Right cardiac atrium (tissue), 5 donors: ENCODE measurements around the gene CEP128. TPM values are rescaled to one million over a fixed set of nuclear protein-coding genes. Genes with fewer than 3 reads are reported as not detected.

Experiments
- ATAC-seq, 2 donors: fragments of 200-7000 bp; cut with Tn5 transposase; one replicate each; pipeline versions ENCODE4 v1.8.0 to v1.9.1; 2020; ENCODE audit warnings: moderate library complexity in 2 of 2, mild to moderate bottlenecking in 1 of 2
- DNase-seq, 3 donors: peaks; one replicate each; pipeline ENCODE4 v3.0.0-alpha.2; 2020
- H3K27ac ChIP-seq: one replicate; pipeline ENCODE4 v1.5.1; 2013; ENCODE audit warnings: mild to moderate bottlenecking, low read length, control low read depth, moderate library complexity
- H3K27me3 ChIP-seq: one replicate; pipeline ENCODE4 v1.6.1; 2013; ENCODE audit not compliant: control insufficient read depth, insufficient read depth
- H3K4me1 ChIP-seq: one replicate; pipeline ENCODE4 v1.6.1; 2013; ENCODE audit warnings: low read length; ENCODE audit not compliant: control insufficient read depth, insufficient read depth
- H3K4me3 ChIP-seq: one replicate; pipeline ENCODE4 v1.5.1; 2013; ENCODE audit warnings: low read length, control low read depth
- H3K9me3 ChIP-seq: one replicate; pipeline ENCODE4 v1.6.1; 2013; ENCODE audit warnings: low read length; ENCODE audit not compliant: control insufficient read depth
- WGBS: extraction: QIAGEN DNeasy Blood & Tissue Kit; methylation state at CpG from one replicate; pipeline ENCODE4 v1.1.7; 2013; 5-methylcytosine and 5-hydroxymethylcytosine counted together
- intact Hi-C, 4 donors: fragments of 100-400 bp; cut with DNase I; formaldehyde crosslinking; loops; one replicate each; pipeline versions ENCODE4 v1.11.0 to v1.14.0; 2022 to 2023
- polyA plus RNA-seq: library from polyadenylated mRNA; stranded (reverse); fragments of 200-250 nt; gene quantifications from one replicate; pipeline ENCODE4 v1.2.3, GENCODE V29; 2013
- total RNA-seq, 4 donors: library from RNA; stranded (reverse); fragmentation: NEBNext Ultra II Directional; extraction: Animal tissue kit (Norgen Biotek cat#: 25700); gene quantifications; one replicate each; pipeline ENCODE4 v1.2.1, GENCODE V29; 2021
- donor health status: healthy with polysubstance abuse.
- donor health status: DM: no; HTN: yes; CAD: no.
- donor health status: DM: no; HTN: no; CAD: no.
- donor health status: DM: no; HTN: yes; CAD: no; lungs with severe emphysema.
- donor health status: DM: yes; HTN: yes; CAD: no.

Gene CEP128
- total and polyA plus RNA-seq, 5 donors: 1.2 to 9.2 (median 5.6) TPM

- Histone ChIP-seq H3K4me3 (no peak overlapping the region), H3K9me3 (no peaks in the 10 kb centered on the region), H3K27me3 (no peaks in the 10 kb centered on the region), H3K4me1 (no peaks in the 10 kb centered on the region), H3K27ac (no peak overlapping the region)
- DNase-seq (no peak), ATAC-seq (no peak)
- intact Hi-C loops: no loop called here
- 82% methylated on average over 4 of the region's 4 CpGs for WGBS
Measured at GRCh38 chr14:80714474-80714873, 227.1 kb downstream of the CEP128 start.

- intact Hi-C loops: no loop called here
- Histone ChIP-seq H3K27ac (no peak overlapping the region), H3K27me3 (no peaks in the 10 kb centered on the region), H3K4me3 (no peak overlapping the region), H3K4me1 (no peaks in the 10 kb centered on the region), H3K9me3 (no peaks in the 10 kb centered on the region)
- no peak for ATAC-seq
- 95% methylated on average over 5 of the region's 5 CpGs for WGBS
- no peak for DNase-seq
Measured at GRCh38 chr14:80713076-80713850, 228.3 kb downstream of the CEP128 start.

DNA sequence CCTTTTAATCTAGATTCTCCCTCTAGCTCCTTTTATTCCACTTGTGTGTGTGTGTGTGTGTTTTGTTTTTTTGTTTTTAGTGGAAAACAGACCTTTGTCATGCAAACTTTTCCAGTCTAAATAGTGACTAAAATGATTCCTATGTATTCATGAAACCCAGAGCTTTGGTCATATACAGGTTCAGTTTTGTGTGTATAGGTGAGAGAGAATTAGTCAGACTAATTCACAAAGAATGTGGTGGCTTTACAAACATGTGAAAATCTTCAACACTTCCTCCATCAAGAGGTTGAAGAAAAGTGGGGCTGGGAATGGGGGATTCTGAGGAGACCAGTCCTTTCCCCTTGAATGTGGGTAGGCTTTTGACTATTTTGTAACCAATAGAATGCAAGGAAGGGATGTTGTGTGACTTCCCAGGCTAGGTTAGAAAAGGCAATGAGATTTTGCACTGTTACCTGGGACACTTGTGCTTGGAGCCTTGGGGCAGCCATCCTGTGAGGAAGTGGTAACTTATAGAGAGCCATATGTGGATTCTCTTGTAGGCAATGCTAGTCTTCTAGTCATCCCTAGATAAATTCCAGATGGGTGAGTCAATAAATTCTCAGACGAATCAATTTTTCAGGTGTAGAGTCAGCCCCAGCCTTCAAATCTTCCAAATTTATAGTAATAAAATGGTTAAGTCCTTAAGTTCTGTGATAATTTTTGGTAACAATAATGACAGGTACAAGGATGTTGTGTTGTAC is 236.1 kb downstream of the CEP128 start:
- H3K4me1 ChIP-seq: no peaks in the 10 kb centered on the region
- H3K9me3 ChIP-seq: no peaks in the 10 kb centered on the region
- 97% methylated on average over 1 of the region's 1 CpG for WGBS
- no peak overlapping the region for H3K4me3 ChIP-seq
- intact Hi-C loops: no loop called here
- no peak overlapping the region for H3K27ac ChIP-seq
- DNase-seq (no peak), ATAC-seq (no peak)
- H3K27me3 ChIP-seq: no peaks in the 10 kb centered on the region

DNA sequence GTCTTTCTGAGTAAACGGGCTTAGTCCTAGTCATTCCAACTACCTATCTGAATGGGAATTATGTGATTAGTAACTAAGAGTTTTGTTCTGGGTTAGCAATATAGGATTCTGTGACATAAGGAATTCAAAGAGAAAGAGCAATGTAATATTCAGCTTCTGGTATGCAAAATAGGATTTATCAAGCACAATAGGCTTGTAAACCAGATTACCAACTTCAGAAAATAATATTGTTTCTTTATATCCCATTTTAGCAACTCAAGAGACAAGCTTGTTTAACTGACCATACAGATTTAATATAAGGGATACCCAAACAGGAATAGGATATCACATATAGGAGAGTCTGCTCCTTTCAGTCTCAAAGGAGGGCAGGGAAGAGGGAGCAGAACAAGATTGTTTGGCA is 240.9 kb downstream of the CEP128 start:
- ATAC-seq: no peak
- Histone ChIP-seq H3K27ac (no peak overlapping the region), H3K27me3 (no peaks in the 10 kb centered on the region), H3K9me3 (no peaks in the 10 kb centered on the region), H3K4me1 (no peaks in the 10 kb centered on the region), H3K4me3 (no peak overlapping the region)
- DNase-seq: no peak
- 83% methylated on average over 1 of the region's 1 CpG for WGBS
- intact Hi-C loops: no loop called here

- DNase-seq (no peak), ATAC-seq (no peak)
- no peaks in the 10 kb centered on the region for H3K9me3 ChIP-seq
- H3K27me3 ChIP-seq: no peaks in the 10 kb centered on the region
- WGBS: 58% methylated on average over 4 of the region's 4 CpGs
- no peaks in the 10 kb centered on the region for H3K4me1 ChIP-seq
- no peak overlapping the region for H3K27ac ChIP-seq
- intact Hi-C loops: no loop called here
- no peak overlapping the region for H3K4me3 ChIP-seq
Measured at GRCh38 chr14:80699861-80700260, 241.7 kb downstream of the CEP128 start.

DNA sequence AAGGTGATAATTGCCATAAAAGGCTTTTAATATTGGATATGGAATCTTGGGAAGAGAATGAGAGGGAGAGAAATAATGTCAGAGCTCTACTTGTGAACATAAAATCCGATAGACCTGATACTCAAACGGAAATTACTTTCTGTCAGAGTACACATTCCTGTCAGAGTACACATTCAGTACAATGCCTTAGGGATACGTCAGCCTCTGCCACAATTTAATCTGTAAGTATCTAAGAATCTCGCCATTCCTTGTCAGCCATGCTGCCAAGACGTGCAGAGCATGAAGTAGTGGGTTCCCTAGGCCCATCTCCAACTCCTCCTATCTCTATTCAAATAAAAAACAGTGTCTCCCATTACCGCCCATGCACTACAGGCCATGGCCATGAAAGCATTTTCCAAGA is 242.6 kb downstream of the CEP128 start:
- intact Hi-C loops: no loop called here
- no peaks in the 10 kb centered on the region for H3K4me1 ChIP-seq
- ATAC-seq (no peak), DNase-seq (no peak)
- H3K27me3 ChIP-seq: no peaks in the 10 kb centered on the region
- H3K9me3 ChIP-seq: no peaks in the 10 kb centered on the region
- WGBS: 93% methylated on average over 6 of the region's 6 CpGs
- H3K4me3 ChIP-seq: no peak overlapping the region
- H3K27ac ChIP-seq: no peak overlapping the region

DNA sequence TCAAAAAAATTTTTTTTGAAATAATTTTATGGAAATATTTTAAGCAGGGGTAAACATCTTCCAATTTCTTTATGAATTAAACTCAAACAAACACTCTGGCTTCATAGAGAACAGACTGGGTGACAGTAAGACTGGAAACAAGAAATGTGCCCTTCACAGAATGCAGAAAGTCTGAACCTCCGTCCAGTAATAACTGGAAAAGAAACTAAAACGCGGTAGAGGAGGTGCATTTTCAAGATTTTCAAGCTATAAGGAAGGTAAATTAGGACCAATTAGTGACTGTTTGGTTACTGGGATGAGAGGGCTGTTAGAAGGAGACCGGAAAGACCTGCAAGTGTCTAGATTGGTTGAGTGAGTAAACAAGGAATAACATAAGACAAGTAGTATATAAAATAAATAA is 245.7 kb downstream of the CEP128 start:
- 97% methylated on average over 4 of the region's 4 CpGs for WGBS
- Histone ChIP-seq H3K9me3 (no peaks in the 10 kb centered on the region), H3K27me3 (no peaks in the 10 kb centered on the region), H3K27ac (no peak overlapping the region), H3K4me1 (no peaks in the 10 kb centered on the region), H3K4me3 (no peak overlapping the region)
- DNase-seq (no peak), ATAC-seq (no peak)
- intact Hi-C loops: no loop called here

DNA sequence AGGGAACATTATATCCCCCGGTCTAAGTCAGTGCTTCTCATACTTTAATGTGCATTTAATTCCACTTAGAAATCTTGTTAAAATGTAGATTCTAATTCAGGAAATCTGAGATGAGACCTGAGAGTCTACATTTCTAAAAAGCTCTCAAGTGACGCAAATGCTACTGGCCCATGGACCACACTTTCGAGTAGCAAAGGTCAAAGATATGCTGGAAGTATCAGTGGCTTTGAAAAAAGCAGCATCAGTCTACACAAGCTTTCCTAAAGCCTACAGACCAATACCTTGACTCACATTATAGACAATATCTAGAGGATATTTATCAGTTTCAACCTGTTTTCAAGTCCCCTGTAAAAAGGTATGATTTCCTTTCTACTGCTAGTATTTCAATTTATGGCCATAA is 248.6 kb downstream of the CEP128 start:
- Histone ChIP-seq H3K4me3 (no peak overlapping the region), H3K27me3 (no peaks in the 10 kb centered on the region), H3K9me3 (no peaks in the 10 kb centered on the region), H3K27ac (no peak overlapping the region), H3K4me1 (no peaks in the 10 kb centered on the region)
- 91% methylated on average over 3 of the region's 3 CpGs for WGBS
- no peak for ATAC-seq
- intact Hi-C loops: no loop called here
- no peak for DNase-seq

GRCh38 chr14:80681651-80682050 is 259.9 kb downstream of the CEP128 start:
- Histone ChIP-seq H3K4me1 (no peaks in the 10 kb centered on the region), H3K27ac (no peak overlapping the region), H3K27me3 (no peaks in the 10 kb centered on the region), H3K4me3 (no peak overlapping the region), H3K9me3 (no peaks in the 10 kb centered on the region)
- ATAC-seq (no peak), DNase-seq (no peak)
- 98% methylated on average over 3 of the region's 3 CpGs for WGBS
- intact Hi-C loops: no loop called here

DNA sequence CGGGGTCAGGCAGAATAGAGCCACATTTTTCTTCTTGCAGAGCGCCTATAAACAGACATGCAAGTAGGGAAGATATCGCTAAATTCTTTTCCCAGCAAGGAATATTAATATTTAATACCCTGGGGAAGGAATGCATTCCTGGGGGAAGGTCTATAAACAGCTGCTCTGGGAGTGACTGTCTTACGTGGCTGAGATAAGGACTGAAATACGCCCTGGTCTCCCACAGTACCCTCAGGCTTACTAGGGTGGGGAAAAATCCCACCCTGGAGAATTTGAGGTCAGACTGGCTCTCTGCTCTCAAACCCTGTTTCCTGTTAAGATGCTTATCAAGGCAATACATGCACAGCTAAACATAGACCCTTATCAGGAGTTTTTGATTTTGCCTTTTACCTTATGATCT is 262.3 kb downstream of the CEP128 start:
- ATAC-seq: no peak
- Histone ChIP-seq H3K27ac (no peak overlapping the region), H3K4me1 (no peaks in the 10 kb centered on the region), H3K9me3 (no peaks in the 10 kb centered on the region), H3K4me3 (no peak overlapping the region), H3K27me3 (no peaks in the 10 kb centered on the region)
- intact Hi-C loops: no loop called here
- no peak for DNase-seq
- WGBS: 97% methylated on average over 5 of the region's 5 CpGs

GRCh38 chr14:80678436-80678835 is 263.1 kb downstream of the CEP128 start:
- no peak overlapping the region for H3K4me3 ChIP-seq
- H3K27me3 ChIP-seq: no peaks in the 10 kb centered on the region
- ATAC-seq (no peak), DNase-seq (no peak)
- no peaks in the 10 kb centered on the region for H3K9me3 ChIP-seq
- over 99% methylated on average over 3 of the region's 3 CpGs for WGBS
- intact Hi-C loops: no loop called here
- H3K4me1 ChIP-seq: no peaks in the 10 kb centered on the region
- H3K27ac ChIP-seq: no peak overlapping the region
